Activated T-helper 1 cell treated with anti-CD3 and anti-CD28 coated beads, Interleukin-12 subunit alpha, Interleukin-12 subunit beta, Interleukin-2, Interleukin-4 antibody, amounts not matched to agents 30 ng/mL and 10 ng/mL and 1 ng/mL, durations not matched to agents 14 hours and 24 hours and 36 hours (primary cell): ENCODE measurements around the gene SLC25A30. TPM values are rescaled to one million over a fixed set of nuclear protein-coding genes. Genes with fewer than 3 reads are reported as not detected.
"Not testable (repeated sequence)": the region's sequence is repeated elsewhere in the genome, so short reads cannot be mapped to it uniquely, and the experiment has no call there.

Source experiments
- DNase-seq: peaks from one replicate; pipeline ENCODE4 v3.0.0; 2021; ENCODE audit warnings: low spot score
- H3K27ac Mint-ChIP-seq: one replicate; pipeline ENCODE4 v1.8.0; 2021; ENCODE audit warnings: mild to moderate bottlenecking, mixed read lengths
- H3K27me3 Mint-ChIP-seq: one replicate; pipeline ENCODE4 v1.8.0; 2022; ENCODE audit warnings: mild to moderate bottlenecking, moderate library complexity, mixed read lengths; ENCODE audit not compliant: insufficient read depth
- H3K36me3 Mint-ChIP-seq: one replicate; pipeline ENCODE4 v1.8.0; 2021; ENCODE audit warnings: low read depth, mixed read lengths
- H3K4me1 Mint-ChIP-seq: one replicate; pipeline ENCODE4 v1.8.0; 2021; ENCODE audit warnings: low read depth, mixed read lengths
- H3K4me3 Mint-ChIP-seq: one replicate; pipeline ENCODE4 v1.8.0; 2021; ENCODE audit warnings: mild to moderate bottlenecking, moderate library complexity, mixed read lengths
- H3K9me3 Mint-ChIP-seq: one replicate; pipeline ENCODE4 v1.8.0; 2021; ENCODE audit warnings: mixed read lengths
- intact Hi-C: fragments of 100-400 bp; cut with micrococcal nuclease; formaldehyde crosslinking; loops from one replicate; pipeline ENCODE4 v1.15.1; 2024
- total RNA-seq: library from RNA; stranded (reverse); gene quantifications from 2 replicates; pipeline ENCODE4 v1.2.3, GENCODE V29; 2022

The SLC25A30 gene
- total RNA-seq, 1 donor from 2014 or later, result 16.3 TPM

- H3K4me3 Mint-ChIP-seq, result no peak overlapping the region
- H3K27me3 Mint-ChIP-seq, result peaks cover 7% of the 10 kb centered on the region
- H3K27ac Mint-ChIP-seq, result peak overlapping the region; percentile 35
- DNase-seq, result no peak
- H3K9me3 Mint-ChIP-seq, result no peaks in the 10 kb centered on the region
- H3K4me1 Mint-ChIP-seq, result peaks cover 9% of the 10 kb centered on the region
- H3K36me3 Mint-ChIP-seq, result no peaks in the 10 kb centered on the region
- intact Hi-C loops, result loop anchor here (1.0 kb wide), 2 partner anchors 23 kb away; partner anchors contain the start of genes COG3 and SLC25A30
Measured at GRCh38 chr13:45441633-45442032, 23.5 kb upstream of the SLC25A30 start.

- intact Hi-C loops, result no loop called here
- no peak for DNase-seq
- Mint-ChIP-seq H3K4me1 (peaks cover 9% of the 10 kb centered on the region), H3K27me3 (peaks cover 4% of the 10 kb centered on the region), H3K4me3 (no peak overlapping the region), H3K36me3 (no peaks in the 10 kb centered on the region), H3K27ac (no peak overlapping the region), H3K9me3 (no peaks in the 10 kb centered on the region)
Measured at GRCh38 chr13:45439781-45440462, 21.7 kb upstream of the SLC25A30 start.

GRCh38 chr13:45439008-45439407 lies 20.8 kb upstream of the SLC25A30 start:
- Mint-ChIP-seq H3K27me3 (peaks cover 4% of the 10 kb centered on the region), H3K4me1 (peaks cover 9% of the 10 kb centered on the region), H3K36me3 (no peaks in the 10 kb centered on the region), H3K27ac (no peak overlapping the region), H3K9me3 (no peaks in the 10 kb centered on the region), H3K4me3 (no peak overlapping the region)
- intact Hi-C loops, result no loop called here
- no peak for DNase-seq

- Mint-ChIP-seq H3K36me3 (no peaks in the 10 kb centered on the region), H3K4me1 (peaks cover 9% of the 10 kb centered on the region), H3K4me3 (no peak overlapping the region), H3K27me3 (peaks cover 2% of the 10 kb centered on the region), H3K27ac (no peak overlapping the region), H3K9me3 (no peaks in the 10 kb centered on the region)
- intact Hi-C loops, result no loop called here
- no peak for DNase-seq
Measured at GRCh38 chr13:45437947-45438346, 19.8 kb upstream of the SLC25A30 start.

- Mint-ChIP-seq H3K4me3 (no peak overlapping the region), H3K27me3 (peaks cover 2% of the 10 kb centered on the region), H3K9me3 (no peaks in the 10 kb centered on the region), H3K4me1 (peaks cover 7% of the 10 kb centered on the region), H3K27ac (no peak overlapping the region), H3K36me3 (no peaks in the 10 kb centered on the region)
- DNase-seq, result no peak
- intact Hi-C loops, result no loop called here
Measured at GRCh38 chr13:45436953-45437352, 18.8 kb upstream of the SLC25A30 start.

- Mint-ChIP-seq H3K27ac (no peak overlapping the region), H3K36me3 (no peaks in the 10 kb centered on the region), H3K9me3 (no peaks in the 10 kb centered on the region), H3K4me1 (peaks cover under 1% of the 10 kb centered on the region), H3K27me3 (peaks cover 2% of the 10 kb centered on the region), H3K4me3 (no peak overlapping the region)
- no peak for DNase-seq
- intact Hi-C loops, result no loop called here
Measured at GRCh38 chr13:45436332-45436731, 18.2 kb upstream of the SLC25A30 start.

- H3K27ac Mint-ChIP-seq, result no peak overlapping the region
- H3K36me3 Mint-ChIP-seq, result no peaks in the 10 kb centered on the region
- H3K27me3 Mint-ChIP-seq, result peaks cover 2% of the 10 kb centered on the region
- no peak for DNase-seq
- no peaks in the 10 kb centered on the region for H3K4me1 Mint-ChIP-seq
- no peaks in the 10 kb centered on the region for H3K9me3 Mint-ChIP-seq
- H3K4me3 Mint-ChIP-seq, result no peak overlapping the region
- intact Hi-C loops, result no loop called here
Measured at GRCh38 chr13:45434556-45435371, 16.6 kb upstream of the SLC25A30 start.

GRCh38 chr13:45433381-45433790 lies 15.2 kb upstream of the SLC25A30 start:
- intact Hi-C loops, result no loop called here
- Mint-ChIP-seq H3K36me3 (no peaks in the 10 kb centered on the region), H3K9me3 (no peaks in the 10 kb centered on the region), H3K27me3 (peaks cover 2% of the 10 kb centered on the region), H3K27ac (no peak overlapping the region), H3K4me3 (no peak overlapping the region), H3K4me1 (no peaks in the 10 kb centered on the region)
- DNase-seq, result no peak

- Mint-ChIP-seq H3K9me3 (no peaks in the 10 kb centered on the region), H3K27ac (no peak overlapping the region), H3K4me1 (no peaks in the 10 kb centered on the region), H3K36me3 (no peaks in the 10 kb centered on the region), H3K4me3 (no peak overlapping the region), H3K27me3 (no peaks in the 10 kb centered on the region)
- intact Hi-C loops, result no loop called here
- DNase-seq, result no peak
Measured at GRCh38 chr13:45432737-45433380, 14.7 kb upstream of the SLC25A30 start.

GRCh38 chr13:45426056-45426841 lies 8.1 kb upstream of the SLC25A30 start:
- intact Hi-C loops, H3K27ac Mint-ChIP-seq, H3K36me3 Mint-ChIP-seq, H3K9me3 Mint-ChIP-seq, H3K27me3 Mint-ChIP-seq, DNase-seq, H3K4me3 Mint-ChIP-seq, H3K4me1 Mint-ChIP-seq: not testable (repeated sequence)

- Mint-ChIP-seq H3K27me3 (no peaks in the 10 kb centered on the region), H3K36me3 (no peaks in the 10 kb centered on the region), H3K9me3 (no peaks in the 10 kb centered on the region), H3K4me3 (no peak overlapping the region), H3K27ac (no peak overlapping the region), H3K4me1 (peaks cover 5% of the 10 kb centered on the region)
- DNase-seq, result no peak
- intact Hi-C loops, result no loop called here
Measured at GRCh38 chr13:45422731-45423292, 4.6 kb upstream of the SLC25A30 start.

- Mint-ChIP-seq H3K4me1 (peaks cover 18% of the 10 kb centered on the region), H3K27me3 (no peaks in the 10 kb centered on the region), H3K9me3 (no peaks in the 10 kb centered on the region), H3K4me3 (peak overlapping the region; percentile 11), H3K36me3 (peaks cover 2% of the 10 kb centered on the region), H3K27ac (no peak overlapping the region)
- intact Hi-C loops, result loop anchor here (5.0 kb wide), 2 partner anchors 373 to 1278 kb away; no protein-coding TSS in a partner anchor
- no peak for DNase-seq
Measured at GRCh38 chr13:45419945-45420344, 1.8 kb upstream of the SLC25A30 start.
